Epidermal melanocyte (primary cell): Measurements from ENCODE around the gene THSD4.

Source experiments
- DNase-seq: peaks from one replicate; pipeline ENCODE4 v3.0.0; 2011; ENCODE audit warnings: low spot score; ENCODE audit not compliant: insufficient read length

Gene THSD4

DNA sequence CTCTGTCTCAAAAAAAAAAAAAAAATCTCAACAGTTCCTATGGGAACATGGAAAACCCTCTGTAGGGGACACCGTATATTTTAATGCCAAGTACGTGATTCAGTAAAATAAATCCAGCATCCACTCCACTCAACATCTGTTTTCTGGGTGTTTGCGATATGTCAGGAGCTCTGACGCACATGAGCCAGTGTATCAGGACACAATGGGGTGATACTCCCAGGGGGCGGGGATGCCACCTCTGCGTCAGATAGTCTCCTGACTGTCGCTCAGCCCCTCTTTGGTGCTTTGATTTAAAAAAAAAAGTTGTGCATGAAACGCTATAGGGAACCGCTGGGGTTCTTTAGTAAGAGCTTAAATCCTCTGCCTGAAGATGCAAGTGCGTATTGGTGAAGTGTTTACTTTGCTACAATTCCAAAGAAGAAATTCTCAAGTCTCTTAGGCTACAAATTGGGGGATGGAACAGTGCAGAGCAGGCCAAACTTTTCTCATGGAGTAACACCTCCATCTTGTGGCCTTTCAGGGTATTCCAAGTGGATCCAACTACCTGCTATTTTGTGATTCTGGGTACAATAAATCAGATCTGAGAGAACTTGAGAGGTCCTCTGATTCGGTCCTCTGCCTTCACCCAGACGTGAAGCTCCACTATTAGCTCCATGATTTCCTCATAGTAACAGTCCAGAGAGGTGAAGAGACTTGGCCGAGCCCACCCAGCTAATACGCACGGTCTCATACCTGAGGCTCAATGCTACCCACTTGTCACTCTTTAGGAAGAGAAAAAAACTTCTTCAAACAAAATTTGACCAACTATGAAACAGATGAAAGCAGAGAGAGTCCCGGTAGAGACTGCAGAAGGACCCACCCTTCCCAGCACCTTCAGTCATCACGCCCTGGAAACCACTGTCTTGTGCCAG is 685.8 kb downstream of the THSD4 start:
- peak; percentile 78 for DNase-seq

DNA sequence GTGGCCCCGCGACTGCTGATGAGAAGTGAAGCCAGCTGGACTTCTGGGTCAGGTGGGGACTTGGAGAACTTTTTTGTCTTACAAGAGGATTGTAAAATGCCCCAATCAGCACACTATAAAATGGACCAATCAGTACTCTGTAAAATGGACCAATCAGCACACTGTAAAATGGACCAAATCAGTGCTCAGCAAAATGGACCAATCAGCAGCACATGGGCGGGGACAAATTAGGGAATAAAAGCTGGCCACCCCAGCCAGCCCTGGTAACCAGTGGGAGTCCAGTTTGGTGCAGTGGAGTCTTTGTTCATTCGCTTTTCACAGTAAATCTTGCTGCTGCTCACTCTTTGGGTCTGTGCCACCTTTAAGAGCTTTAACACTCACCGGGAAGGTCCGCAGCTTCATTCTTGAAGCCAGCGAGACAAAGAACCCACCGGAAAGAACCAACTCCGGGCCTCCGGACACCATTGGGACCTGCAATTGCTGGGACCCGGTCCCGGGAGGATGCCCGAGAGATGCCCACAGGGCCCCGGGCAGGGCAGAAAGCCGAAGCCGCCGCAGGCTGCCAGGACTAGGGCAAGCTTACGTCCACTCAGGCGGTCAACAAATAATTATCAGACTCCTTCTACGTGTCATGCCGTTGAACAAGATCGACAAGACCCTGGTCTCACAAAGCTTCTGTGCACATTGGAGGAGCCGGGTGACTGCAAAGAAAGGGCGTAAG is 686.8 kb downstream of the THSD4 start:
- DNase-seq = no peak

DNA sequence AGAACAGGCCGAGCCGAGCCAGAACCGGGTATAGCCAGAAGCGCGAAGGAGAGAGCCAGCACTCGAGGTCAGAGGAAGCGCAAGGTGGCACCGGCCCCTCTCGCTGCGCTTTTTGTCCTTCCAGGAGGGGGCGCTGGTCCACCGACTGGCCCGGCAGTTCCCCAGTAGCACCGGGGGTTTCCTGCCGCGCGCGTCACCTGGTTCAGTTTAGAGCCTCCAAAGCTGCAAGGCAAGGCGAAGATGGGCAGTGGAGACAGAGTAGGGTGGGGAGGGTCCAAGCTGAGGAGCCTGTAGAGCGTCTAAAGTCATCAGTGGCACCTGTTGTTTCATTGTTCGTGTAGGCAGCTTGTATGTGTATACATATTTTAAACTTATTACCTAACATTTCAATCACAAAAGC is 687.5 kb downstream of the THSD4 start:
- DNase-seq = no peak

GRCh38 chr15:71804226-71804625 is 689.0 kb downstream of the THSD4 start:
- DNase-seq = no peak

GRCh38 chr15:71804695-71805470 is 689.6 kb downstream of the THSD4 start:
- DNase-seq = peak; percentile 34

DNA sequence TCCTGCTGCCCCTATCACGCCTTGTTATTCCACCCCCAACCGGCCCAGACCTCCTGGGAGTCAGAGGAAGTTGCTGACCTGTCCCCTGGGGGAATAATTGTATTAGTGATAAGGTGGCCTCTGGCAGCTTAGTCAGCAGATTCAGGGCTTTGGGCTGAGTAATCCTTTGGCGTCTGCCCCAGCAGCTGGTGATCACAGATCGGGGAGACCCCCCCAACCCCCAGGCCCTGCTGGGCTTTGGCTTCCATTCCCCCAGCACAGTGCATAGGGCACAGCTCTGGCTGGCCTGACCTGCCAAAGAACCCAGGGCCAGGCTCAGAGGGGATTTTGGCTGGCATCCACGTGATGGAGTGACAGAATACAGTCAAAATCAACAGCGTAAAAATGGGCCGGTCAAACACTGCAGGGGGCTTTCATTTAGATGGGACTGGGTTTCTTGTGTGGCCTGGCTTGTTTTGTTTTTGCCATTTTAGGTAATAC is 691.2 kb downstream of the THSD4 start:
- no peak for DNase-seq

DNA sequence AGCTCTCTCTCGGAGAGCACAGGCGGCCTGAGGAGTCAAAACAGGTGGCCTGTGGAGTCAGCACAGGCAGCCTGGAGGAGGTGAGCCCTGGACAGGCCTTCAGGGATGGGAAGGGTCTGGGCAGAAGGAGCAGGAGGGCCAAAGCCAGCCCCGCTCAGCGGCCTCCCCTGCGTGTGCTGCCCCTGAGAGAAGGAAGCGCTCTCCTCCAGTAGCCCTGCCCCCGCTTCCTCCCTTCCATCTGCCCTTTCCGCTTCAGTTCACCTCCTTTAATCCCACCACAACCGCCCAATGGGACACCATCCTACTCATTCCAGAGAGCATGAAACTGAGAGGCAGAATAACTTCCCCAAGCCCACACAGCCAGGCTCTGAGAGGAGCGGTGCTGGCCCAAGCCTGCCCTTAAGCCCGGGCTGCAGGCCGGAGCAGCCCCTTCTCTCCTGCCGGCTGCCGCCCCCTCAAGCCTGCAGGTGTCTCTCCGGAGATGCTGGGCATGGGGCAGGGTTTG is 691.9 kb downstream of the THSD4 start:
- no peak for DNase-seq

DNA sequence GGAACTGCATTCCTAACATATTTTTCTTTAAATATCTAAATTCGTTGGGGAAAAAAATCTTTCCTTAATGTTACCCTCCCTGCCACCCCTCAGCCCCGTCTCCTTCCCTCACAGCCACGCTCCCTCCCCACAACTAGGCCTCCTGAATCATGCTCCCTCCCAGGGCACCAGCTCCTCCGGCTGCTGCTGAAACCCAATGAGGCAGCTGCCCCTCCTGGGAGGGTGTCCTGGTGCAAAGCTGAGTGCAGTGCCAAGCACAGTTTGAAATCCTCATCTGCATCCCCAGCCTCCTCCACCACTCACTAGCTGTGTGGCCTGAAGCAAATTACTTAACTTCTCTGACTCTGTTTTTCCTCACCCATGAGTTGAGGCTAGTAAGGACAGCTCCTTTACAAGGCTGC is 692.4 kb downstream of the THSD4 start:
- no peak for DNase-seq

- no peak for DNase-seq
Measured at GRCh38 chr15:71808311-71809020, 693.2 kb downstream of the THSD4 start.

- no peak for DNase-seq
Measured at GRCh38 chr15:71809346-71809745, 694.1 kb downstream of the THSD4 start.

- DNase-seq = no peak
Measured at GRCh38 chr15:71810256-71811035, 695.2 kb downstream of the THSD4 start, which contains the start of gene NR2E3. TSS of gene NR2E3 (plus strand) at chr15:71810554. CDS start at chr15:71810744, 190 bp downstream.

GRCh38 chr15:71811036-71811736 is 695.9 kb downstream of the THSD4 start:
- DNase-seq = no peak

DNA sequence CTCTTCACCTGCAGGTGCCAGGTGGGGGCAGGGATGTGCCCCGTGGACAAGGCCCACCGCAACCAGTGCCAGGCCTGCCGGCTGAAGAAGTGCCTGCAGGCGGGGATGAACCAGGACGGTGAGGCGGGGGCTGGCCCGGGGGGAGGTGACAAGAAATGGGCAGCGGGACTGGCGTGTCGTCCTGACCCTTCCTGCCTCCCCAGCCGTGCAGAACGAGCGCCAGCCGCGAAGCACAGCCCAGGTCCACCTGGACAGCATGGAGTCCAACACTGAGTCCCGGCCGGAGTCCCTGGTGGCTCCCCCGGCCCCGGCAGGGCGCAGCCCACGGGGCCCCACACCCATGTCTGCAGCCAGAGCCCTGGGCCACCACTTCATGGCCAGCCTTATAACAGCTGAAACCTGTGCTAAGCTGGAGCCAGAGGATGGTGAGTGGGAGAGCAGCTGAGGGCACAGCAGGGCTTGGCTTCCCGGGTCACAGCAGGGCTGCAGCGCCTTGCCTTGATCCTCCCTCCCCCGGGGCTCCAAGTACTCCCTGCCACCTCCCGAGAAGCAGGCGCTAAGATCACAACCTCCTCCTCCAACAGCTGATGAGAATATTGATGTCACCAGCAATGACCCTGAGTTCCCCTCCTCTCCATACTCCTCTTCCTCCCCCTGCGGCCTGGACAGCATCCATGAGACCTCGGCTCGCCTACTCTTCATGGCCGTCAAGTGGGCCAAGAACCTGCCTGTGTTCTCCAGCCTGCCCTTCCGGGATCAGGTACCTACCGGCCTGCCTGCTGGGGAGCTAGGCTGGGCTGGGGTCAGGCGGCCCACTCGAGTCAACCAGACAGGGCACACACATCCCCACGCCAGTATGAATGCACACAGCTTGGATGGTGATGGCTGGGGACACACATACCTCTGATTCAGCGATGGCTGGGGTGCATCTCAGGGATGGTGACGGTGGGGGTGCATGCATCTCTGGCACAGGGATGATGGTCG is 696.8 kb downstream of the THSD4 start:
- DNase-seq = no peak

- DNase-seq = no peak
Measured at GRCh38 chr15:71812966-71813722, 697.9 kb downstream of the THSD4 start.

DNA sequence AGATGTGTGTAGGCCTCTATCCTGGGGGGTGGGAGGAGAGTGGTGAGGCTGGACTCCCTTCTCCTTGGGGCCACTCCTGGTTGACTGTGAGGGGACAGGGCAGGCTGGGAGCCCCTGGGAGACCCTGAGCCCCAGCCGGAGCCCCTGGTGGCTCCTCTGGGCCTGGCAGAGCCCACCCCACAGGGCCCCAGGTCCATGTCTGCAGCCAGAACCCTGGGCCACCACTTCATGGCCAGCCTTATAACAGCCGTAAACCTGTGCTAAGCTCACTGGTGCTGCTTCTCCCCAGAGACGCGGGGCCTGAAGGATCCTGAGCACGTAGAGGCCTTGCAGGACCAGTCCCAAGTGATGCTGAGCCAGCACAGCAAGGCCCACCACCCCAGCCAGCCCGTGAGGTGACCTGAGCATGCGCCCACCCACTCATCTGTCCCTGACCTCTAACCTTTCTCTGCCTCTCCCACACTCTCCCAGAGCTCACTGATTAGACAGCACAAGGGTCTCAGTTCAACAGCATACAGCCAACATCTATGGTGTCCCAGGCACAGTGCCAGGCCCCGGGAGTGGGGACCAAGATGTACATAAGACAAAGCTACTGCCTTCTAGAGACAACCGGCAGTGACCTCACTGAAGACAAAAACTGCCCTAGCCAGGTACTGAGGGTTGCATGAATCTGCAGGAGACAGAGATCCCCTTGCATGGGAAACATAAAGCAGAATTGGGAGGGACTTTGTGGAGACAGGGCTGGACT is 698.6 kb downstream of the THSD4 start:
- no peak for DNase-seq

GRCh38 chr15:71815301-71815700 is 700.0 kb downstream of the THSD4 start:
- DNase-seq = no peak

DNA sequence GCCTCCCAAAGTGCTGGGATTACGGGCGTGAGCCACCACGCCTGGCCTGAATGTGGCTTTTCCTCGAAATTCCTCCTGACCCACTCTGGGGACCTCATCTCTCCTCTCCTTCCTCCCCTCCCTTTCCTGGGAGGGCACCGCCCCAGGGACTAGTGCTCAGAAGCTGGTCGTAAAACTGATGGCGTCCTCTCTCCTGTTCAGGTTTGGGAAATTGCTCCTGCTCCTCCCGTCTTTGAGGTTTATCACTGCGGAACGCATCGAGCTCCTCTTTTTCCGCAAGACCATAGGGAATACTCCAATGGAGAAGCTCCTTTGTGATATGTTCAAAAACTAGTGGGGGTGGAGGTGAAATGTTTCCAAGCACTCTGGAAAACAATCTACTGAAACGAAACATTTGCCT is 702.1 kb downstream of the THSD4 start:
- no peak for DNase-seq
